SJCRH30 (cell line): ENCODE data around the gene GPBP1. TPM values are rescaled to one million over a fixed set of nuclear protein-coding genes. Genes with fewer than 3 reads are reported as not detected.
"Not testable (repeated sequence)": the region's sequence is repeated elsewhere in the genome, so short reads cannot be mapped to it uniquely, and the experiment has no call there.

Source experiments
- DNase-seq, 2 experiments: peaks; one replicate each; pipeline ENCODE4 v3.0.0-alpha.2; 2015 to 2020
- H3K27ac ChIP-seq: fragments of 250-450 bp; sonication (Bioruptor Pico); 2 replicates; pipeline ENCODE4 v1.5.1; 2020; ENCODE audit warnings: mild to moderate bottlenecking, moderate library complexity
- H3K27me3 ChIP-seq: fragments of 250-450 bp; sonication (Bioruptor Pico); 2 replicates; pipeline ENCODE4 v1.5.1; 2020; ENCODE audit warnings: mild to moderate bottlenecking, moderate library complexity
- H3K36me3 ChIP-seq: fragments of 250-450 bp; sonication (Bioruptor Pico); 2 replicates; pipeline ENCODE4 v1.5.1; 2020; ENCODE audit warnings: mild to moderate bottlenecking, moderate library complexity
- H3K4me1 ChIP-seq: fragments of 250-450 bp; sonication (Bioruptor Pico); 2 replicates; pipeline ENCODE4 v1.5.1; 2020; ENCODE audit warnings: mild to moderate bottlenecking, moderate library complexity
- H3K4me3 ChIP-seq: fragments of 250-450 bp; sonication (Bioruptor Pico); 2 replicates; pipeline ENCODE4 v1.5.1; 2020; ENCODE audit warnings: mild to moderate bottlenecking, moderate library complexity
- H3K9me3 ChIP-seq: fragments of 250-450 bp; sonication (Bioruptor Pico); replicated peaks from 2 replicates; pipeline ENCODE4 v1.5.1; 2020; ENCODE audit warnings: mild to moderate bottlenecking, moderate library complexity
- total RNA-seq: library from RNA; depleted of rRNA; stranded (reverse); fragments of >200 nt; shearing (Covaris generic); gene quantifications from 2 replicates; pipeline ENCODE4 v1.2.3, GENCODE V29; 2014

The GPBP1 gene
- total RNA-seq, 1 experiment from 2014 or later = 106 TPM

- Histone ChIP-seq H3K27me3 (no peaks in the 10 kb centered on the region), H3K9me3 (no peaks in the 10 kb centered on the region), H3K36me3 (peaks cover 18% of the 10 kb centered on the region), H3K4me3 (no peak overlapping the region), H3K4me1 (no peaks in the 10 kb centered on the region), H3K27ac (no peak overlapping the region)
- DNase-seq = no peak
Measured at GRCh38 chr5:57189515-57189914, 15.7 kb downstream of the GPBP1 start.

DNA sequence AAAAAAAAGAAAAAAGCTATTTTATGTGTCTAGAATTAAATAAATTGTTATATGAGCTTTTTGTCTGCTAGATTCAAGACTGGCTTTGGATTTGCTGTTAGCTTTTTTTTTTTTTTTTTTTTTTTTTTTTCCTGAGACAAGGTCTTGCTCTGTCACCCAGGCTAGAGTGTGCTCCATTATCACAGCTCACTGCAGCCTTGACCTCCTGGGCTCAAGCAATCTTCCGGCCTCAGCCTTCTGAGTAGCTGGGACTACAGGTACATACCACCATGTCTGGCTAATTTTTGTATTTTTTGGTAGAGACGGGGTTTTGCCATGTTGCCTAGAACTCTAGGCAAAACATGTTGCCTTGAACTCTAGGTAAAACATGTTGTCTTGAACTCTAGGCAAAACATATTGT is 16.7 kb downstream of the GPBP1 start:
- DNase-seq = no peak

GRCh38 chr5:57191163-57191562 is 17.3 kb downstream of the GPBP1 start:
- no peak overlapping the region for H3K4me3 ChIP-seq

More for the DNA sequence above, 16.7 kb downstream of the GPBP1 start:
- Histone ChIP-seq H3K9me3 (no peaks in the 10 kb centered on the region), H3K27me3 (no peaks in the 10 kb centered on the region), H3K4me1 (no peaks in the 10 kb centered on the region), H3K27ac (no peak overlapping the region), H3K4me3 (no peak overlapping the region), H3K36me3 (peaks cover 19% of the 10 kb centered on the region)

DNA sequence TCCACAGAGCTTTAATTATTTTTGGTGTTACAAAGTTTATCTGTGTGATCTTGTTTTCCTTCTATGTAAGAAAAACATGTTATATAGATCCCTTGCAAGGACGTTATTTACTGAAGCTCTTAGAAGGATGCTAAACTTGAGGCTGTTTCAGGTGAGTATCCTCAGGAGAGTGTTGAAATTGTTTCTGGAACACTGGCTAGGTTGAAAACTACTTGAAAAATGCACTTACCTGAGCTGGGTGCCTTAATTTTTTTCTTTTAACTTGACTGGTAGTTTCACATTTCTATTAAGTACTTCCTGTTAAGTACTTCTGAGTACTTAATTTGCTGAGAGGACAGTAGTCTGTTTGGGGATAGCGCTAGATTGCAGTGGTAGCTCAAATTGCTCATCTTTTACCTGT is 18.1 kb downstream of the GPBP1 start:
- no peak overlapping the region for H3K27ac ChIP-seq
- no peak overlapping the region for H3K4me3 ChIP-seq
- H3K4me1 ChIP-seq = no peaks in the 10 kb centered on the region
- H3K36me3 ChIP-seq = peaks cover 29% of the 10 kb centered on the region
- DNase-seq = no peak
- no peaks in the 10 kb centered on the region for H3K9me3 ChIP-seq
- no peaks in the 10 kb centered on the region for H3K27me3 ChIP-seq

More at GRCh38 chr5:57191163-57191562, 17.3 kb downstream of the GPBP1 start:
- Histone ChIP-seq H3K4me1 (no peaks in the 10 kb centered on the region), H3K27ac (no peak overlapping the region), H3K9me3 (no peaks in the 10 kb centered on the region), H3K27me3 (no peaks in the 10 kb centered on the region), H3K36me3 (peaks cover 21% of the 10 kb centered on the region)
- no peak for DNase-seq

GRCh38 chr5:57192832-57193231 is 19.0 kb downstream of the GPBP1 start:
- not testable (repeated sequence) for H3K9me3 ChIP-seq, DNase-seq, H3K4me1 ChIP-seq, H3K27me3 ChIP-seq, H3K4me3 ChIP-seq, H3K27ac ChIP-seq
- peaks cover 29% of the 10 kb centered on the region for H3K36me3 ChIP-seq

- no peak for DNase-seq
- Histone ChIP-seq H3K4me1 (no peaks in the 10 kb centered on the region), H3K27me3 (no peaks in the 10 kb centered on the region), H3K9me3 (no peaks in the 10 kb centered on the region), H3K36me3 (peaks cover 36% of the 10 kb centered on the region), H3K27ac (no peak overlapping the region), H3K4me3 (no peak overlapping the region)
Measured at GRCh38 chr5:57193757-57194413, 20.0 kb downstream of the GPBP1 start.

DNA sequence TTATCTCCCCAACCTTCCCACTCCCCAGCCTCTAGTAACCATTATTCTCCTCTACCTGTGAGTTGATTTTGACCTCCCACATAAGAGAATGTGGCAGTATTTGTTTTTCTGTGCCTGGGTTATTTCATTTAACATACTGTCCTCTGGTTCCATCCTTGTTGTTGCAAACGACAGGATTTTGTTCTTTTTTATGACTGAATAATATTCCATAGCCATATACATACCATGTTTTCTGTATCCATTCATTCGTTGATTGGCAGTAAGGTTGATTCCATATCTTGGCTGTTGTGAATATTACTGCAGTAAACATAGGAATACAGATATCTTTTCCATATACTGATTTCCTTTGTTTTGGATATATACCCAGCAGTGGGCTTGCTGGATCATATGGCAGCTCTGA is 20.8 kb downstream of the GPBP1 start:
- no peaks in the 10 kb centered on the region for H3K4me1 ChIP-seq
- H3K9me3 ChIP-seq = no peaks in the 10 kb centered on the region
- no peaks in the 10 kb centered on the region for H3K27me3 ChIP-seq
- no peak overlapping the region for H3K4me3 ChIP-seq
- H3K36me3 ChIP-seq = peaks cover 43% of the 10 kb centered on the region
- DNase-seq = no peak
- no peak overlapping the region for H3K27ac ChIP-seq

DNA sequence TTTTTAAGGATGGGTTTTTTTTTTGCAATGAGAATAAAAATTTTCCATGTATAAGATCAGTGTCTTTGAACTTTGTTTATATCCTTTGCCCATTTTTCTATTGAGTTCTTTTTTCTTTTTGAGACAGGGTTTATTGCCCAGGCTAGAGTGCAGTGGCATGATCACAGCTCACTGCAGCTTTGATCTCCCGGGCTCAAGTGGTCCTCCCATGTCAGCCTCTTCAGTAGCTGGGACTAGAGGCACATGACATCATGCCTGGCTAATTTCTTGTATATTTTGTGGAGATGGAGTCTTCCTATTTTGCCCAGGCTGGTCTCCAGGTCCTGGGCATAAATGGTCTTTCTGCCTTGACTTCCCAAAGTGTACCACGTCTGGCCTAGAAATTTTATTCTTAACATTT is 21.2 kb downstream of the GPBP1 start:
- Histone ChIP-seq H3K4me3 (no peak overlapping the region), H3K36me3 (peaks cover 41% of the 10 kb centered on the region), H3K4me1 (no peaks in the 10 kb centered on the region), H3K27me3 (no peaks in the 10 kb centered on the region), H3K9me3 (no peaks in the 10 kb centered on the region), H3K27ac (no peak overlapping the region)
- no peak for DNase-seq

DNA sequence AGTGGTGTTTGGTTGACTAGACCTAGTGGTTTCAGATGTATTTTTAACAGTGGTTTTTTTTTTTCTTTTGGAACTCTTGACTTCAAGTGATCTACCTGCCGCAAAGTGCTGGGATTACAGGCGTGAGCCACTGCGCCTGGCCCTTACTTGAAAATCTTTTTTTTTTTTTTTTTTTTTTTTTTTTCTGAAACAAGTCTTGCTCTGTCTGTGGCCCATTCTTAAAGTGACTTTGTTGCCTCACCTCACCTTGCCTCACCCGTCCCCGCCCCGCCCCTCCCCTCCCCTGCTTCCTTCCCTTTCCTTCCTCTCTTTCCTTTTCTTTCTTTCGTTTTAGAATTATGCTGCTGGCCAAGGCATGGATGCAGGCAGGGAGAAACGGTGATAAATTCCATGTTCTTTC is 26.0 kb downstream of the GPBP1 start:
- Histone ChIP-seq H3K4me1 (no peaks in the 10 kb centered on the region), H3K4me3 (no peak overlapping the region), H3K36me3 (peaks cover 46% of the 10 kb centered on the region), H3K9me3 (no peaks in the 10 kb centered on the region), H3K27me3 (no peaks in the 10 kb centered on the region), H3K27ac (no peak overlapping the region)
- no peak for DNase-seq

GRCh38 chr5:57202811-57203210 is 29.0 kb downstream of the GPBP1 start:
- Histone ChIP-seq H3K9me3 (no peaks in the 10 kb centered on the region), H3K4me3 (no peak overlapping the region), H3K27me3 (no peaks in the 10 kb centered on the region), H3K27ac (no peak overlapping the region), H3K36me3 (peaks cover 30% of the 10 kb centered on the region), H3K4me1 (no peaks in the 10 kb centered on the region)
- no peak for DNase-seq

DNA sequence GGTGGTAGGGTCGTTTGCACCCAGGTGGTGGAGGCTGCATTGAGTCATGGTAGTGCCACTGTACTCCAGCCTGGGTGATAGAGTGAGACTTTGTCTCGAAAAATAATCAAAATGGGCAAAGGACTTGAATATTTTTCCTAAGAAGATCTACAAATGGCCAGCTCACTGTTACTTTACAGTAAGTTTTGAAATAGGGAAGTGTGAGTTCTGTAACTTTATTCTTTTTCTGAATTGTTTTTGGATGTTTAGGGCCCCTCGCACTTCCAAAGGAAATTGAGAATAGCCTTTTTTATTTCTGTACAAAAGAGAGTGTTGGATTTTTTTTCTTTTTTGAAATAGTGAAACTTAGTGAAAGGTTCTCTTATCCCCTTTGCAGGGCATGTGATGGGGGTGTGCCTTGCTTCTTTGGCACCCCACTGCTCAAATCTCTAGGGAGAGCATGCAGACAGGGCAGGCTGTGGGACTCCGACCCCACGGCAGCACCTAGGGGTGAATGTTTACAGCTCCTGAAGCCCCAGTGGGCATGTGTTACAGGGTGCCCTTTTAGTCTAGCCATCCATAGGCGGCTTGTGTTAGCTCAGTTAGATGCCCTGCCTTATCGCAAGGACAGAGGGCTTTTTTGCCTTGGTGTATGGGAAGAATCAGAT is 33.3 kb downstream of the GPBP1 start:
- H3K4me3 ChIP-seq = no peak overlapping the region
- DNase-seq = no peak
- no peaks in the 10 kb centered on the region for H3K27me3 ChIP-seq
- no peak overlapping the region for H3K27ac ChIP-seq
- H3K9me3 ChIP-seq = no peaks in the 10 kb centered on the region
- peaks cover 8% of the 10 kb centered on the region; the same call in 1 of the 2 replicates for H3K36me3 ChIP-seq
- H3K4me1 ChIP-seq = no peaks in the 10 kb centered on the region

- Histone ChIP-seq H3K27me3 (no peaks in the 10 kb centered on the region), H3K36me3 (peaks cover 8% of the 10 kb centered on the region; the same call in 1 of the 2 replicates), H3K4me1 (no peaks in the 10 kb centered on the region), H3K4me3 (no peak overlapping the region), H3K9me3 (no peaks in the 10 kb centered on the region), H3K27ac (no peak overlapping the region)
- DNase-seq = no peak
Measured at GRCh38 chr5:57207681-57208080, 33.8 kb downstream of the GPBP1 start.

GRCh38 chr5:57209316-57210040 is 35.6 kb downstream of the GPBP1 start:
- no peaks in the 10 kb centered on the region for H3K9me3 ChIP-seq
- H3K4me1 ChIP-seq = no peaks in the 10 kb centered on the region
- H3K4me3 ChIP-seq = no peak overlapping the region
- H3K27ac ChIP-seq = no peak overlapping the region
- DNase-seq = no peak
- H3K27me3 ChIP-seq = no peaks in the 10 kb centered on the region
- H3K36me3 ChIP-seq = peaks cover 15% of the 10 kb centered on the region

DNA sequence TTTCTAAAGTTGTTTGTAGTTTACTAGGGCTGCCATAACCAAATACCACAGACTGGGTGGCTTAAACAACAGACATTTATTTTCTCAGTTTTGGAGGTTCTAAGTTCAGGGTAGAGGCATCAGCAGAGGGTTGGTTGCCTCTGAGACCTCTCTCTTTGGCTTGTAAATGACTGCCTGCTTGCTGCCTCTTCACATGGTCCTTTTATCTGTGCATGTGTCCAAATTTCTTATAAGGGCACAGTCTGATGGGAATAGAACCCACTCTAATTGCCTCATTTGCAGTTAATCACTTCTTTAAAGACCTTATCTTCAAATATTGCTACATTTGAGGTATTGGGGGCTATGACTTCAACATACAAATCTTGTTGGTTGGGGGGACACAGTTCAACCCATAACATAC is 36.8 kb downstream of the GPBP1 start:
- DNase-seq = no peak
- H3K27ac ChIP-seq = no peak overlapping the region
- no peaks in the 10 kb centered on the region for H3K9me3 ChIP-seq
- H3K4me1 ChIP-seq = no peaks in the 10 kb centered on the region
- H3K36me3 ChIP-seq = peaks cover 25% of the 10 kb centered on the region
- no peaks in the 10 kb centered on the region for H3K27me3 ChIP-seq
- H3K4me3 ChIP-seq = no peak overlapping the region

DNA sequence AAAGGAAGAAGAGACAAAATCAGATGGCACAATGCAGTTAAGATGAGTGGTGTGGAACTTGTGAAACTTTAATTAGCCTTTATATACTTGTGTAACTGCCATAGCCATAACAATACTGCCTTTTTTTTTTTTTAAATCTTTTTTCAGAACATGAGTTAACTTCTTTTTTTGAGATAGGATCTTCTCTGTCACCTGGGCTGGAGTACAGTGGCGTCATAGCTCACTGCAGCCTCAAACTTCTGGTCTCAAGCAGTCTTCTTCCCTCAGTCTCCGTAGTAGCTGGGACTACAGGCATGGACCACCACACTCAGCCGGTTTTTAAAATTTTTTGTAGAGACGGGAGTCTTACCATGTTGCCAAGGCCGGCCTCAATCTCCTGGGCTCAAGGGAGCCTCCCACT is 37.2 kb downstream of the GPBP1 start:
- no peak overlapping the region for H3K27ac ChIP-seq
- DNase-seq = no peak
- peaks cover 26% of the 10 kb centered on the region for H3K36me3 ChIP-seq
- no peaks in the 10 kb centered on the region for H3K9me3 ChIP-seq
- no peak overlapping the region for H3K4me3 ChIP-seq
- no peaks in the 10 kb centered on the region for H3K4me1 ChIP-seq
- H3K27me3 ChIP-seq = no peaks in the 10 kb centered on the region
